Duodenal mucosa (tissue), 2 donors: ENCODE data around the gene CCDC81.
"Not testable (repeated sequence)": the region's sequence is repeated elsewhere in the genome, so short reads cannot be mapped to it uniquely, and the experiment has no call there.

Source experiments
- H3K27ac ChIP-seq: one replicate; pipeline ENCODE4 v1.7.0; 2013; ENCODE audit warnings: low read depth, low read length
- H3K27me3 ChIP-seq, 2 donors: one replicate each; pipeline ENCODE4 v1.7.0; 2013; ENCODE audit warnings: low read length in 2 of 2, control low read depth in 1 of 2; ENCODE audit not compliant: insufficient read depth in 2 of 2, control insufficient read depth in 1 of 2
- H3K36me3 ChIP-seq, 2 donors: one replicate each; pipeline ENCODE4 v1.7.0; 2013; ENCODE audit warnings: low read length in 2 of 2, control low read depth in 1 of 2; ENCODE audit not compliant: insufficient read depth in 2 of 2, control insufficient read depth in 1 of 2
- H3K4me1 ChIP-seq, 2 donors: one replicate each; pipeline ENCODE4 v1.7.0; 2013; ENCODE audit warnings: low read length in 2 of 2, control low read depth in 1 of 2; ENCODE audit not compliant: insufficient read depth in 2 of 2, control insufficient read depth in 1 of 2
- H3K4me3 ChIP-seq, 2 donors: one replicate each; pipeline ENCODE4 v1.7.0; 2013; ENCODE audit warnings: low read length in 2 of 2, low read depth in 1 of 2
- H3K9ac ChIP-seq, 2 donors: one replicate each; pipeline ENCODE4 v1.7.0; 2013; ENCODE audit warnings: low read length in 2 of 2, low read depth in 1 of 2
- H3K9me3 ChIP-seq, 2 donors: one replicate each; pipeline ENCODE4 v1.7.0; 2013; ENCODE audit warnings: low read length in 2 of 2, control low read depth in 1 of 2; ENCODE audit not compliant: control insufficient read depth in 1 of 2

The CCDC81 gene

DNA sequence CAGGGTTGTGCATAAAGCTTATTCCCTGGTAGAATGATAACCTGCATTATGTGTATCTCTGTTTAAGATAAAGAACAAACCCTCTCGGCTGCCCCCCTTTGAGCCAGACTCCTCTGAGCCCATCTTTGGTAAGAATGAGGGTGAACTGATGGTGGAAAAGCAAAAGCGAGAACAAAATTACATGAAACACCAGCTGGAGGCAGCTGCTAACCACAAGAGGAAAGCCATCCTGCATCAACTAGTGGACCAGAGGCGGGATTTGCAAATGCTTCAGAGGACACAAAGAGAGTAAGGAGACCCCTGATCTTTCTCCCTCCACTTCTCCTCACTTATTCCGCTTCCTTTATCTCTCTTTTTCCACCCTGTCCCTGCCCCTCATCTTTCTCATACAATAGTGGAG, 40.3 kb downstream of the CCDC81 start:
- Histone ChIP-seq H3K4me3 (no peak overlapping the region), H3K27ac (no peak overlapping the region), H3K36me3 (no peaks in the 10 kb centered on the region), H3K9me3 (no peaks in the 10 kb centered on the region), H3K9ac (no peak overlapping the region), H3K27me3 (no peaks in the 10 kb centered on the region), H3K4me1 (no peaks in the 10 kb centered on the region)

DNA sequence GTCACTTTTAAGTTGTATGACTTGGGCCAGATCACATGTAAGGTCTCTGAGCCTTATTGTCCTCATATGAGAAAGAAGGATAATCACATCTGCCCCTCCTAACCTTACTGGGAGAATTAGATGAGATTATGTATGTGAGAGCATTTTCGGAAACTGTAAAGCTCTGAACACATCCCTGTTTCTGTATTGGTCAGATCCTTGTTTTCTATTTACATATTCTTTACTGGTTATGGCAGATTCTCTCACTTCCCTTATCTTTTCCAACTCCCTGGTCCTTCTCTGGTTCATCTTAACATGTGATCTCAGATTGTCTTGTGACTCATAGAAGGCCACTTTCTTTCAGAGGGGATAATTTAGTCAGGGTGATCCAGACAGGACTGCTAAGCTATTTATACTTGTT, 41.8 kb downstream of the CCDC81 start:
- Histone ChIP-seq H3K27me3 (no peaks in the 10 kb centered on the region), H3K27ac (no peak overlapping the region), H3K9me3 (no peaks in the 10 kb centered on the region), H3K9ac (no peak overlapping the region), H3K36me3 (no peaks in the 10 kb centered on the region), H3K4me1 (no peaks in the 10 kb centered on the region), H3K4me3 (no peak overlapping the region)

DNA sequence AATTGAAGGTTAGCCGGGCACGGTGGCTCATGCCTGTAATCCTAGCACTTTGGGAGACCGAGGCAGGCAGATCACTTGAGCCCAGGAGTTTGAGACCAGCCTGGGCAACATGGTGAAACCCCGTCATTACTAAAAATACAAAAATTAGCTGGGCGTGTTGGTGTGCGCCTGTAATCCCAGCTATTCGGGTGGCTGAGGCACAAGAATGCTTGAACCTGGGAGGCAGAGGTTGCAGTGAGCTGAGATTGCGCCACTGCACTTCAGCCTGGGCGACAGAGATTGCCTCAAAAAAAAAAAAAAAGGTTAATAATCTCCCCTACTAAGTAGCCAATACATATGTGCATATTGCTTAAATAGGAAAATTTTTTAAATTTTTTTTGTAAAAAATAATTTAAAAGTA, 42.3 kb downstream of the CCDC81 start:
- H3K4me3 ChIP-seq, H3K27ac ChIP-seq, H3K36me3 ChIP-seq, H3K27me3 ChIP-seq, H3K9ac ChIP-seq, H3K9me3 ChIP-seq, H3K4me1 ChIP-seq: not testable (repeated sequence)

DNA sequence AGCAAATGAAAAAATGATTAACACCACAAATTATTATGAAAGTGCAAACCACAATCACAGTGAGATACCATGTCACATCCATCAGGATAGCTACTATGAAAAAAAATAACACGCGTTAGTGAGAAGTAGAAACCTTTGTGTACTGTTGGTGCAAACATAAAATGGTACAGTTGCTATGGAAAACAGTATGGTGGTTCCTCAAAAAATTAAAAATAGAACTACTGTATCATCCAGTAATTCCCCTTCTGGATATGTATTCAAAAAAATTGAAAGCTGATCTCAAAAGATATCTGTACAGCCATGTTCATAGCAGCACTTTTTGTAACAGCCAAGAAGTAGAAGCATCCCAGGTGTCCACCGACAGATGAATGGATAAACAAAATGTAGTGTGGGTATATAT, 43.4 kb downstream of the CCDC81 start:
- Histone ChIP-seq H3K9me3 (no peaks in the 10 kb centered on the region), H3K27ac (no peak overlapping the region), H3K9ac (no peak overlapping the region), H3K4me1 (no peaks in the 10 kb centered on the region), H3K4me3 (no peak overlapping the region), H3K27me3 (no peaks in the 10 kb centered on the region), H3K36me3 (no peaks in the 10 kb centered on the region)

DNA sequence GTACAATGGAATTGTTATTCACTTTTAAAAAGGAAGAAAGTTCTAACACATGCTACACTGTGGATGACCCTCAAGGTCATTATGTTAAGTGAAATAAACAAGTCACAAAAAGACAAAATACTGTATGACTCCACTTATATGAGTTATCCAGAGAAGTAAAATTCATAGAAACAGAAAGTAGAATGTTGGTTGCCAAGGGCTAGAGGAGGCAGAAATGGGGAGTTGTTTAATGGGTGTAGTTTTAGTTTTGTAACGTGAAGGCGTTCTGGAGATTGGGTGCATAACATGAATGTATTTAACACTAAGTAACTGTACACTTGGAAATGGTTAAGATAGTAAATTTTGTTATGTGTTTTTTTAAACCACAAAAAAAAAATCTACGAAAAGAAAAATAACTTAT, 43.8 kb downstream of the CCDC81 start:
- no peak overlapping the region for H3K9ac ChIP-seq
- H3K36me3 ChIP-seq, result no peaks in the 10 kb centered on the region
- no peak overlapping the region for H3K4me3 ChIP-seq
- no peaks in the 10 kb centered on the region for H3K27me3 ChIP-seq
- H3K9me3 ChIP-seq, result no peaks in the 10 kb centered on the region
- no peak overlapping the region for H3K27ac ChIP-seq
- no peaks in the 10 kb centered on the region for H3K4me1 ChIP-seq

DNA sequence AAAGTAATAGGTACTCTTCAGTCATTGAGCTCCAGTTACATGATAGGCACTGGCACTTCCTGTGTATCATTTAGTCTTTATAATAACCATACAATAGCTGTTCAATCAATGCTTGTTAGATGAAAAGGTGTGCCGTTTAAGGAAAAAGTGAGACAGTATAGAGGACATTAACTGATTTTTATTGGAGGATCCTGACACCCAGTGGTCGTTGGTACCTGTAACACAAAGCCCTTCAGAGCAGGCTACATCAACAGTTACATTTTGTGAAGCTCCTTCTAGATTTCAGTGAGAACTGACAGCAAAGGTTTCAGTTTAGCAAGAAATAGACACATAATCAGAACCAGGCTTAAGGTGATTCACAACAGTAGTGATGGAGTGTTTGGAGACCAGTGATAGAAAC, 44.2 kb downstream of the CCDC81 start:
- H3K36me3 ChIP-seq, result no peaks in the 10 kb centered on the region
- H3K27me3 ChIP-seq, result no peaks in the 10 kb centered on the region
- H3K9me3 ChIP-seq, result no peaks in the 10 kb centered on the region
- no peak overlapping the region for H3K9ac ChIP-seq
- H3K27ac ChIP-seq, result no peak overlapping the region
- no peak overlapping the region for H3K4me3 ChIP-seq
- no peaks in the 10 kb centered on the region for H3K4me1 ChIP-seq

DNA sequence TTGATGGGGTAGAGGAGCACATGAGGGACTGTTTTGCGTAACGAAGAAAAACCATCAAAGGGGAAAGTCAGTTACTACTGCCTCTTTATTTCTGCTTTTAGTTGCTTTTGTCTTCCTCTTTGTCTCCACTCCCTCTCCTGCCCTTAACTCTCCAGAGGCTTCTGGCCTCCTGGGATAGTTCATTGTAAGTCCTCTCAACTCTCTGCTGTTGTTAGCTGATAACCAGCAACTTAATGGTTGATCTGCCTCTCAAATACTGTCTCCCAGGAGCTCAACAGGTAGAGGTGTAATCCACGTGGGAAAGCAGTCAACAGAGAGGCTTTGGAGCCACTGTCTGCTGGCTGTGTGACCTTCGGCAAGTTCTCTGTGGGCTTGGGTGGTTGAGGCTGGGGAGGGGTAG, 47.3 kb downstream of the CCDC81 start:
- H3K36me3 ChIP-seq, result no peaks in the 10 kb centered on the region
- no peaks in the 10 kb centered on the region for H3K27me3 ChIP-seq
- no peaks in the 10 kb centered on the region for H3K4me1 ChIP-seq
- H3K4me3 ChIP-seq, result no peak overlapping the region
- no peak overlapping the region for H3K9ac ChIP-seq
- H3K9me3 ChIP-seq, result peaks cover 0 to 6% of the 10 kb centered on the region in 2 donors
- no peak overlapping the region for H3K27ac ChIP-seq

DNA sequence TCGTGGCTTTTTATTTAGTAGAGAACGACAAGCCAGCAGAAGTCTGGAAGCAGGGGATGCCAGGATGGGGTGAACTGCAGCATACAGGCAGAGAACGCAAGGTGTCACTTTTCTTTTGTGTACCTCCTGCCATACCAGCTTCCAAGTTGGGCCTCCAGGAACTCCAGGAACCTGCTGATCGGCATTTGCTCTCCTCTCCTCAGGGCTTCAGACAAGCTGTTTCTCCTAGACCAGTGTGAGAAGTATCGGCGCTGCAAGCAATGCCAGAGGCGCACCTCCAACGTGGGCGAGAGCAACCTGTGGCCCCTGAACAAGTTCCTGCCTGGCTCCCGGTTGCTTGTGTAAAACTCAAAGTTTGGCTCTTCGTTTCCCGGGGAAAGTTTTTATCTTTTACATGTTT, 47.7 kb downstream of the CCDC81 start:
- H3K4me3 ChIP-seq, result no peak overlapping the region
- peaks cover 0 to 7% of the 10 kb centered on the region in 2 donors for H3K9me3 ChIP-seq
- no peaks in the 10 kb centered on the region for H3K4me1 ChIP-seq
- no peak overlapping the region for H3K27ac ChIP-seq
- no peaks in the 10 kb centered on the region for H3K27me3 ChIP-seq
- H3K36me3 ChIP-seq, result no peaks in the 10 kb centered on the region
- H3K9ac ChIP-seq, result no peak overlapping the region

DNA sequence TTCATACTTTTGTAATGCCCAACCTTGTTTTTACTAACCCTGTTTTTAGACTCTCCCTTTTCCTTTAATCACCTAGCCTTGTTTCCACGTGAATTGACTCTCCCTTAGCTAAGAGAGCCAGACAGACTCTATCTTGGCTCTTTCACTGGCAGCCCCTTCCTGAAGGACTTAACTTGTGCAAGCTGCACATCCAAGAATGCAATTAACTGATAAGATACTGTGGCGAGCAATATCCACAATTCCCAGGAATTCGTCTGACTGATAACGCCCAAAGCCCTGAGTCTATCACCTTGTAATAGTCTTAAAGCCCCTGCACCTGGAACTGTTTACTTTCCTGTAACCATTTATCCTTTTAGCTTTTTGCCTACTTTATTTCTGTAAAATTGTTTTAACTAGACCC, 48.8 kb downstream of the CCDC81 start:
- not testable (repeated sequence) for H3K4me1 ChIP-seq, H3K36me3 ChIP-seq, H3K27me3 ChIP-seq, H3K27ac ChIP-seq, H3K9ac ChIP-seq, H3K9me3 ChIP-seq, H3K4me3 ChIP-seq

DNA sequence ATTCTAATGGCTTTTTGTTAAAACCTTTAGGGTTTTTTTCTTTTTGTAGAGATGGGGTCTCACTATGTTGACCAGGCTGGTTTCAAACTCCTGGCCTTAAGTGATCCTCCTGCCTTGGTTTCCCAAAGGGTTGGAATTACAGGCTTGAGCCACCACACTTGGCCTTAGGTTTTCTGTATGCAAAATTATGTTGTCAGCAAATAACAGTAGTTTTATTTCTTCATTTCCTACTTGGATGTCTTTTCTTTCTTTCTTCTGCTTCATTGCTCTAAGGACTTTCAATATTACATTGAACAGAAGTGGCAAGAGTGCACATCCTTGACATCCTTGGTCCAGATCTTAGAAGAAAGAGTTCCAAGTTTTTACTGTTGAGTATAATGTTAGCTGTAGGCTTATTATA, 52.8 kb downstream of the CCDC81 start:
- H3K27ac ChIP-seq, result no peak overlapping the region
- no peak overlapping the region for H3K4me3 ChIP-seq
- no peaks in the 10 kb centered on the region for H3K27me3 ChIP-seq
- H3K9ac ChIP-seq, result no peak overlapping the region
- peaks cover 0 to 7% of the 10 kb centered on the region in 2 donors for H3K9me3 ChIP-seq
- H3K4me1 ChIP-seq, result no peaks in the 10 kb centered on the region
- no peaks in the 10 kb centered on the region for H3K36me3 ChIP-seq

DNA sequence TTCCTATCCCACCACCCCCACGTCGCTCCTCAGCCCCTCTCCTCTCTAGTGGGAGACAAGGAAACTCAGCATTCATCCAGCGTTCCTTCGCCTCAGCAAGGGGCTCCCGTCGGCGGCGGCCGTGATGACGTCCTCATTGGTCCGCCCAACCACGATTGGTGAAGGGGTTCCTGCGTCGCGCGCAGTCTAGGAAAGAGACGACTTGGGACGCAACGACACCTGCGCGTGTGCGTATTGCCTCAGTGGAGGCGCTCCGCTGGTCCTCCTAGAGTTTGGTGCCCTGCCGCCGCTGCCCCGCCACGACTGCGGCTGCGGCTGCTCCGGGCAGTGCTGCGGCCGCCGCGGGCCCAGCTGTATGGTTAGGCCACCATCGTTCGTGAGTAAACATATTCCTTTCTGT, 56.6 kb downstream of the CCDC81 start:
- peaks cover 0 to 7% of the 10 kb centered on the region in 2 donors for H3K9me3 ChIP-seq
- H3K36me3 ChIP-seq, result no peaks in the 10 kb centered on the region
- H3K4me3 ChIP-seq, result no peak overlapping the region
- H3K9ac ChIP-seq, result no peak overlapping the region
- H3K27me3 ChIP-seq, result no peaks in the 10 kb centered on the region
- no peaks in the 10 kb centered on the region for H3K4me1 ChIP-seq
- H3K27ac ChIP-seq, result no peak overlapping the region
